Stimulated activated CD8-positive, alpha-beta memory T cell treated with anti-CD3 and anti-CD28 coated beads, Interleukin-2, amount 100 ng/mL, for 48 hours (primary cell): ENCODE data around the gene TYW1B.
"Not testable (repeated sequence)": the region's sequence is repeated elsewhere in the genome, so short reads cannot be mapped to it uniquely, and the experiment has no call there.

ENCODE experiments used
- DNase-seq, 2 donors: peaks; one replicate each; pipeline ENCODE4 v3.0.0-alpha.2; 2020; ENCODE audit warnings: low read depth in 2 of 2

The TYW1B gene

DNA sequence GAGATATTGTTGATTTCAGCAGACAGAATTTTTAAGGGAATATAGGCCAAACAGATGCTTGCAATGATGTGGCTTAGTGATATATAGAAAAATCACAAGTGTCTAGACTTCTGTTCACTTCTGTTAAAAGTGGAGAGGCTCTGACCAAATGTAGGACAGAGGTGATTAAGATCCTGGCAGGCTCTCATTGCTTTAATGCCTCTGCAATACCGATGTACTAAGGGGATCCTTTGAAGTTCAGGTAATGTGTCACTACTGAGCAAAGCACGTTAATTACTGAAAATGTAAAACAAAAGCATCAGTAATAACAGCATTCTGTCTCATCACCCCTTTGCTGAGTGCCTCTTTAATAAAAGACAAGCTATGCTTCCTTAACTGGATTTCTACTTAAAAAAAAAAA lies 131.4 kb downstream of the TYW1B start:
- not testable (repeated sequence) for DNase-seq

DNA sequence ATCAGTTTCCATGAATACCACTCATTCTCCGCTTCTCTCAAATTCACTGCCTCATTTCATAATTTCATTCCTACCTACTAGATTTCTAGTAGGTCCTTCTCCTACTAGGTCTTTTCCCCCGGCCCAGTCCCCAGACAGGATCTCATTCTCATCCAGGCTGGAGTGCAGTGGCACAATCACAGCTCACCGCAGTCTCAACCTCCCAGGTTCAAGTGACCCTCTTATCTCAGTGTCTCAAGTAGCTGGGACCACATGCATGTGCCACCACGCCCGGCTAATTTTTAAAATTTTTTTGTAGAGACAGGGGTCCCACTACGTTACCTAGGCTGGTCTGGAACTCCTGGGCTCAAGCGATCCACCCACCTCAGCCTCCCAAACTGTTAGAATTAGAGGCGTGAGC lies 132.5 kb downstream of the TYW1B start:
- not testable (repeated sequence) for DNase-seq

DNA sequence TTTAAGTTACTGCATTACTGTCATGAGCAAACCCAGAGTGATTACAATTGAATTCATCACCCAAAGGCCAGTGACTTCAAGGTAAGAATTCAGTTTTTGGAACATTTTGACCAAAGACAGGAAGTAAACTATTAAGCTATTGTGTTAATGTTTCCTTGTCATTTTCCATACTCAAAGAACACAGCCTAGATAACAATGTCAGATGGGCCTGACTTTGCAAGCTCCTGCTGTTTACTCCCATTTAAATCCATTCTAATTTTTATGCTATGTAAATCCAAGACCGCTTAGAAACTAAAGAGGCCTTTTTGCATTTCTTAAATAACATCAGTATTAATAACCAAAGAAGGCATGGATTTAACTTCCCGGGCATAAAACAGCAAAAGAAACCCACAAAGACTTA lies 136.6 kb downstream of the TYW1B start:
- not testable (repeated sequence) for DNase-seq

- not testable (repeated sequence) for DNase-seq
Measured at GRCh38 chr7:72690177-72690576, 137.8 kb downstream of the TYW1B start.

DNA sequence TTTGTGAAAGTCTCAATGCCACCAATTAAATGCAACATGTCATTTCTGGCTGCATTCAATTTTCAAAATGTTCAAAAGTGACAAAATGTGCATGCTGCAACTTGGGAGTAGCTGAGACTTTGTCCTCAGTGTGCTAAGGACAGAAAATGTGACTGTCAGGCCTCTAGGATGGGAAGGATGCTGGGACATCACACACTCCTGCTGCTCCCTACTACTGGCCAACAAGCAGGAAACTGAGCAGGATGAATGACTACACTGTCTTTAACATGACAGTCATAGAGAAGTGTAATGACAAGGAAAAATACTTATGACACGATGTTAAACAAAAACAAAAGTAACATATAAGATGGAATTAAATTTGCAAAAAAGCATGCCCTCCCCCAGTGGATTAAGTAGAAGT lies 138.7 kb downstream of the TYW1B start:
- DNase-seq: not testable (repeated sequence)

- DNase-seq: not testable (repeated sequence)
Measured at GRCh38 chr7:72681211-72681610, 146.8 kb downstream of the TYW1B start.

- not testable (repeated sequence) for DNase-seq
Measured at GRCh38 chr7:72676880-72677279, 151.1 kb downstream of the TYW1B start.

GRCh38 chr7:72676086-72676690 lies 151.8 kb downstream of the TYW1B start:
- DNase-seq: not testable (repeated sequence)

- DNase-seq: not testable (repeated sequence)
Measured at GRCh38 chr7:72675686-72676085, 152.3 kb downstream of the TYW1B start.

DNA sequence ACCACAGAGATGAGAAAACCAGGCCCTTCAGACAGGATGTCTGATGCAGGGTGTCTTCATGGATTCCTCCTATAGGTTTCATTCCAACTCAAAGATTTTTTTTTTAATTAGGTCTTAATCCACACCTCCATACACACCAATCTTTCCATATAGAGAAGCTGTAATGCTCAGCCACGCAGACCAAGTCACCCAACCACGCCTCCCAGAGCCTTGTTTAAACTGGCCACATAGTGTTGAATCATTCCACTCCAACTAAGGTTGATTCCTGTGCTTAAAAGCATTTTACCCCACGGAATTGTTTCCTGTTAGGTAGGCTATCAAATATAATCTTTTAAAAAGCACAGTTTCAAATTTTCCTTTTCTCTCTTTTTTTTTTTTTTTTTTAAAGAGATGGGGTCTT lies 153.6 kb downstream of the TYW1B start:
- no peak for DNase-seq

GRCh38 chr7:72670850-72671249 lies 157.2 kb downstream of the TYW1B start:
- not testable (repeated sequence) for DNase-seq

DNA sequence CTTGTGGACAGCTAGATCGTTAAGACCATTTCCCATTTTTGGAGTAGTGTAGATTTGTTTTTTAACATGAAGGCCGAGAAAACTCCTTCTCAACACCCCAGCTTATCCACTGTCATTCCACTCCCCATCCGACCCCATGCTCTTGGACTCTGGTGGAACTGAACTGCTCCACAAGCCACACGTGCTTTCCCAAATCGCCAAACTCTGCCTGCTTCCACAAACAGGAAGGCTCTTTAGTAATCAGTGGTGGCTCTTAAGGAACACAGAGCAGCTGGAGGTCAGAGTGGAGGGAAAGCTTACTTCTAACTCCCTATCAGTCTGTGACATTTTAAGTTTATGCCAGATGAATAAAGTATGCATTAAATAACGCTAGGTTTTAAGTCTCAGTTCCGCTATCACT lies 159.6 kb downstream of the TYW1B start:
- not testable (repeated sequence) for DNase-seq

DNA sequence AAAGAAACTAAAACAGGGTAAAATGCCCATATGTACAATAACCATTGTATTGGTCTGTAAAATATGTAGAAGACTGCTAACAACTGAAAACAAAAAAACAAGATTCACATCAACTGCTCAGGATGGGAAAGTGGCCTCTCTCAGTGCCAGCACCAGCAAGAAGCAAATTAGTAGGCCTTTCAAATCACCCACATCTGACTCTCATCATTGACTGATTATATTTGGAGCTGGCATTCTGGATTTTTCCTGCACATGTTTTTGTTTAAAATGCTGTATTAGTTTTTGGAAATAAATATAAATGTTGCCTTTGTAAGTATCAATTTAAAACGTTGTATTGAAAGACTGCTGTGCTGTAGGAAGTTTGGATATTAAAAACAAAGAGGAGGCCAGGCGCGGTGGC lies 161.0 kb downstream of the TYW1B start:
- not testable (repeated sequence) for DNase-seq

DNA sequence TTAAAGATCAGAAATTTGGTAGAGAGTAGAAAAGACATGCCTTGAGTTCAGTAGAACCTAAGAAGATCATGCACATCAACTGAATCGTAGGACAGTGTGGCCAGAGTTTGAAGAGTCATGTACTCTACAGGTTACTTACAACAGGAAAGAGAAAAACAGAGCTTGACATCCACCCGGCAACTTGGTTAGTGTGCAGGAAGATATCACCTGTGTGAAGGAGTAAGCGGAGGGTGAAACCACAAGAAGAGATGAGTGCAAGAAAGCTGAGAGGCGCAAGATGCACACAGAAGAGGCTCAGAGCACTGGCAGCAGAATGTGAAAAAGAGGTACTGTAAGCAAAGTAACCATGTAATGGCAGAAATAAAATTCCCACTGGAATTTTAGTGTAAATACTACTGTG lies 179.4 kb downstream of the TYW1B start:
- DNase-seq: not testable (repeated sequence)

- DNase-seq: not testable (repeated sequence)
Measured at GRCh38 chr7:72643708-72644107, 184.3 kb downstream of the TYW1B start.

DNA sequence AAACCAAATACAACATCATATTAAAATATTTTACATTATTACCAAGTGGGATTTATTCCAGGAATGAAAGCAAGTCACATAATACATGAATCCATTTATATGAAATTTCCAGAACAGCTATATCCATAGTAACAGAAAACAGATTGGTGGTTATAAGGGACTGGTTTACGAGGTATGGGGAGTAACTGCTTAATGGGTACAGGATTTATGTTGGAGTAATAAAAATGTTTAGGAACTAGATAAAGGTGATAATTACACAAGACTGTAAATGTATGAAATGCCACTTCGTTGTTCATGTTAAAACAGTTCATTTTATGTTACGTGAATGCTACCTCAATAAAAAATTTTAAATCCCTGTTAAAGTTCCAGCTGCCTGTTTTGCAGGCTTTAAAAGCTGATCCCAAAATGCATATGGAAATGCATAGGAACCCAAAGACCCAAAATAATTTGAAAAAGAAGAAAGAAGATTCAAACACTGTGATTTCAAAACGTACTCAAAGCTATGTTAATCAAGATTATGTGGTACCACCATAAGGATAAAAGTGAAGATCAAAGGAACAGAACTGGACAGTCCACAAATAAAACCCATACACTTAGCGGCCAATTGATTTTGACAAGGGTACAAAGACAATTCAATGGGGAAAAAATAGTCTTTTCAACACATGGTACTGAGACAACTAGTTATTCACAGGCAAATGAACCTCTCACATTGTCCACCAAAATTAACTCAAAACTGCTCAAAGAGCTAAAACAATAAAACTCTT lies 186.3 kb downstream of the TYW1B start:
- DNase-seq: not testable (repeated sequence)

DNA sequence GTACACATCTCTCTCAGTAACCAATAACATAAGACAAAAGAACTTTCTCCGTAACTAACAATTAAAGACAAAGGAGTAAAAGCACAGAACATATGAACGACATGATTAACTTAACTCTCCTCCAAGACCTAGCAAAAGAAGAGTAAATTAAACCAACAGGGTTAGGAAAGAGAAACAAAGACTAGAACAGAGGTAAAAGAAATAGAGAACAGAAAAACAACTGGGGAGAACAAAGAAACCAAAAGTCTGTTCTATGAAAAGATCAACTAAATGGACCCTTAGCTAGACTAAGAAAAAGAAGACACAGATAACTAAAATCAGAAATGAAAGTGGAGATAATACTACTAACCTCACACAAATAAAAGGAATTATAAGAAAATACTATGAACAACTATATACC lies 187.3 kb downstream of the TYW1B start:
- DNase-seq: not testable (repeated sequence)

DNA sequence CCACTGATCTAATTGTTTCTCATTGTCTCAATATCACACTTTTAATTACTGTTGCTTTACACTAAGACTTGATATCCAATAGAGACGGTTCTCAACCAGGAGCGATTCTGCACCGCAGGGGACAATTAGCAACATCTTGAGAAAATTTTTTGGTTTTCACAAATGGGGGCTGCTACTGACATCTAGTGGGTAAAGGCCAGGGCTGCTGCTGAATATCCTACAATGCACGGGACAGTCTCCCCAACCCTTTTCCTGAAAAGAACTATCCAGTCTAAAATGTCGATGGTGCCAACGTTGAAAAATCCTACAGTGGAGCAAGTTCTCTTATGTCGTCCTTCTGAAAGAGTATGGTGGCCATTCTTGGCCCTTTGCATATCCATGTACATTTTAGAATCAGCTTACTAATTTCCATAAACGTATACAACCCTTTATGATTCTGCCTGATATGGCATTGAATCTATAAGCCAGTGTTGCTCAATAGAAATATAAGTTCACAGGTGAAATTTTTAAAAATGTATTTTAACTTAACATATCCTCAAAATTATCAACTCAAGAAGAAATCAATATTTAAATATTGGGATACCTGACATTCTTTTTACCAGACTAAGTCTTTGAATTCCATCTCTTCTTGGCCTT lies 192.6 kb downstream of the TYW1B start:
- DNase-seq: not testable (repeated sequence)

DNA sequence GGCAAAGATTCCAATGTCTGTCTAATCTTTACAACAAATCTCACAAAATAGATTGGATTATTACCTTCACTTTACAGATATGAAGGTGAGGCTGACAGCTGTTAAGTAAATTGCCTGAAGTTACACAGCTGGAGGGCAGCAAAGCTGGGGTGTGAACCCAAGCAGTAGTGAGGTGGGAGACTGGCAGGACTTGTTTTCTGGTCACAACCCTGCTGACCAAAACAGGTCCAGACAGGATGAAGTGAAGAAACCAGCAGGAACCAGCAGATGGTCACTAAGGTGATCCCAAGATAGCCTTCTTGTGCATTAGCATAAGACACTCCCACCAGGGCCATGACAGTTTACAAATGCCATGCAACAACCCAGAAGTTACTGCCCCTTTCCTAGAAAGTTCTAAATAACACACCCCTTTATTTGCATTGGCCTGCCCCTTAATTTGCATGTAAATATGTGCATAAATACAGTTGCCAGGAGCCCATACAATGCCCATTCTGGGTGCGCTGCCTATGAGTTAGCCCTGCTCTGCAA lies 195.2 kb downstream of the TYW1B start:
- DNase-seq: not testable (repeated sequence)

GRCh38 chr7:72628375-72628774 lies 199.6 kb downstream of the TYW1B start:
- DNase-seq: not testable (repeated sequence)

DNA sequence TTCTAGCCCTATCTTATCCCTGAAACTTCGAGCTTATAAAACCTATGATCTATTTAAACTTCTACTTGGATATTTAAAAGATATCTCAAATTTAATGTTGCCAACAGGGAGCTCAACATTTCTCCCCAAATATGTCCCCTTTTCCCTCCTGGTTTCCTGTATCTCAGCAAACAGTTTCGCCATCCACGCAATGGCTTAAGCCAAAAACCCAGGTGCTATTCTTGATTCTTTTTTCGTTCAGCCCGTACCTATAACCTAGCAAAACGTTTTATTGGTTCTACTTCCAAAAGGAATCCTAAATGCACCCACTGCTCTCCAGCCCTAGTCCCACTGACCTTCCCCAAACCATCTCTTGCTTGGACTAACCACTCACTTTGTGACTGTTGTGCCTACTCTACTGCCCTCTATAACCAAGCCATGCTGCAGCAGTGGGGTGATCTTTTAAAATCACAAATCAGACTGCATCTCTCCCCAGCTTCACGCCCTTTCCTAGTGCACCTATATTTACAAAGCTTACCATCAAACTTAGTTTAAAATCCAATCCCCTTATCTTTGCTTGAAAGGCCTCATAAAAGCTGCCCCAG lies 201.5 kb downstream of the TYW1B start:
- DNase-seq: not testable (repeated sequence)
